HG02642 (cell line): ENCODE results near the gene CBLB.

Source experiments
- ATAC-seq: cut with Tn5 transposase; IDR thresholded peaks from one replicate; pipeline ENCODE4 v1.9.1; 2021; ENCODE audit warnings: mild to moderate bottlenecking; ENCODE audit not compliant: unreplicated experiment, poor library complexity

The CBLB gene

DNA sequence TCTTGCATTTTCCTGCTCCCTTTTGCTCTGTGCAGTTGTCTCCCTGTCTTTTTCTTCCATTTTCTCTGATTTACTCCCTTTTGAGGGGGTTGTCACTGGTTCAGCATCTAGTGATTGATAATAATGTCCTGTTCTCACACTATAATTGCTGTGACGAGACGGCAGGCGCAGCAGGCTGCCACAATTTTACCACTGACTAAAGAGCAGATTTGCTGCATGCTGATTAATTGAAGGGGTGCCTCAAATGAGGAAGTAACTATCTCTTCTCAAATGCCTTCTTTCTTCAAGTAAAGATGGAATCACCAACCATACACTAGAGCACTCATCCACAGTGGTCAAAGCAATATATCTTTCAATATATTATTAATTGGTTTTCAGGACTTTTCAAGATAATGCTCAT, 219.3 kb downstream of the CBLB start:
- no peak for ATAC-seq

DNA sequence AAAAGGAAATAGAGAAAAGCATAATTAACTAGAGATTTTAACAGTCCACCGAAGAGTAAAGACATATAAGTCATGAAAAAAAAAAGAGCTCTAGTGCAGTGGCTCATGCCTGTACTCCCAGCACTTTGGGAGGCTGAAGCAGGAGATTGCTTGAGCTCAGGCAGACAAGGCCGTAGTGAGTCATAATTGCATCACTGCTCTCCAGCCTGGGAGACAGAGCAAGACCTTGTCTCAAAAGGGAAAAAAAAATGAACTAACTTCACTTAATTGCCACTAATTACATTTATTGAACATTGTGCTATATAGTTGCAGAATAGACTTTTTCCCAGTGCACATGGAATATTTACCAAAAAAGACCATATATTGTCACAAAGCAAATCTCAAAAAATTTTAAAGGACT, 221.8 kb downstream of the CBLB start:
- no peak for ATAC-seq

DNA sequence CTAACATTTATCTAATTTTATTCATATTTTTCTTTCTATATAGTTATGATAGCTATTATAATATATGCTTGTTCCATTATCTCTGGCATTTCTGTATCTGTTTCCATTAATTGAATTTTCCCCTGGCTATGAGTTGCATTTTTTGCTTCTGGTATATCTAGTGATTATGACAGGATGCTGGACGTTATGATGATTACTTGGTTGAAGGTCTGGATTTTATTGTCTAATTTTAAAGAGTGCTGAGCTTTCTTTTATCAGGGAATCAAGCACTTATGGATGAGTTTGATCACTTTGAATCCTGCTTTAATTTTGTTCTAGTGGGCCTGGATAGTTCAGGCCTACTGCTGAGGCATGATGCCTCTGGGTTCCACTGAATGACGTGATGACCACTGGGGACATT, 229.7 kb downstream of the CBLB start:
- ATAC-seq: no peak

DNA sequence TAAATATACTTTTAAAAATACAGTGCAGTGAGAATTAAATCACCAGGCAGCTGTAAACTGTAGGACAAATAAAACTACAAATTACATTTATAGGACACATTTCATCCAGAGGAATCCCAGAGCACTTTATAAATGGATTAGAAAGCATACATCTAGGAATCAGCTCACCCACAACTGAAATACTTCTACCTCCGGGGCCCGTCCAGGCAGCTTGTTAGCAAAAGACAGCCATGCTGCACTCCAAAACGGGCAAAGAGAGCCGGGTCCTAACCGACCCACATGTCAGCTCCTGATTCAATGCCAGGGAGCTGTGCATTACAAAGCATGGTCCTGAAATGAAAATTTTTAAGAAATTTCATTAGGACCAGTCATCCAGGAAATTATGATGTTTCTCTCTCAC, 234.1 kb downstream of the CBLB start:
- no peak for ATAC-seq

DNA sequence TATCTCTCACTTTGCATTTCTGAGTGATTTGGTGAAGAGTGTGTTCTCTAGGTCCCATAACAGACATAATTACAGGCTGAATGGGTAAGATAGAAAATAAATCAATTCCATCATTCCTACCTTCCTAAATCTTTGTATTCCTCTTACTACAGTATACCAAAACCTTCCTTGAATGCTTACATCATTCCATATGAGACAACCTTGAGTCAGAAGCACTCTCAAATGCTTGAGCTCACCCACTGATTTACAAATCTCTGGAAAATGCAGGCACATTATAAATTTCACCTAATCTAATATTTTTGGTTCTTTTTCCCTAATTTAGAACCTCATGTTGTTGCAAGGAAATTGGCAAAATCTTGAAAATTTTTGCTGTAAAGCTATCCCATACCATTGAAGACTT, 239.1 kb downstream of the CBLB start:
- no peak for ATAC-seq

DNA sequence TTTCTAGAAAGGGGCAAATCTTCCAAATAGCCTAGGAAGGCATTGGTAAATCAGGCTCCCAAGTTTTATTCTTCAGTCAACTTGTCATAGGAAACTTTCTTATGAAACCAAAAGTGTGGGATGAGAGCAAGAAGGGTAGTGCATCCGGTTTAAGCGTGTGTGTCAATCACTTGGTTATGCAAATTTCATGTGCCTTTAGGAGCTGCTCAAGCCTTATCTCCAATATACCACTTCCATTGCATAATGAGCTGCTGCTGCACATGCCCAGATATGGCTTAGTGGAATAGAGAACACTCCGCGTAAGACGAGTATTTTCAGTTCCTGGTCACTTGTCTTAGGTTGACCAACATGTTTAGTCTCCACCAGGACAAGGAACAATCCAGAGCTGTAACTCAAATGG, 242.1 kb downstream of the CBLB start:
- no peak for ATAC-seq

DNA sequence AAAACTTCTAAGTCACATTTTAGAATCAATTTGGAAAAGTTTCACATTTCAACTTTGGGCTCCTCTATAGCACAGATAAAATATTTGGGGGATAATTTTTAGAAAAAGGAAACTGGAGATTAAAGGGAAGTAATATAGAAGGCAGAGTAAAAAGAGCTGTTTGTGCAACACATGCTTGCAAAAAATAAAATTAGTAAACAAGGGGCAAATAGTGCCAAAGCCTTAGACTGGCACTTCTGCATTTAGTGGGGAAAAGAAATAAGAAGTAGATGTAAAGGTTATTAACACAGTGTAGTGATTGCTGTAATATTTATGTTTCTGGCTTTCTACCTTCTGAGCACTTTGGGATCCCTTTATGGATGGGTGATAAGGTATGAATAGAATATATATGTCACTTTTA, 246.6 kb downstream of the CBLB start:
- no peak for ATAC-seq

DNA sequence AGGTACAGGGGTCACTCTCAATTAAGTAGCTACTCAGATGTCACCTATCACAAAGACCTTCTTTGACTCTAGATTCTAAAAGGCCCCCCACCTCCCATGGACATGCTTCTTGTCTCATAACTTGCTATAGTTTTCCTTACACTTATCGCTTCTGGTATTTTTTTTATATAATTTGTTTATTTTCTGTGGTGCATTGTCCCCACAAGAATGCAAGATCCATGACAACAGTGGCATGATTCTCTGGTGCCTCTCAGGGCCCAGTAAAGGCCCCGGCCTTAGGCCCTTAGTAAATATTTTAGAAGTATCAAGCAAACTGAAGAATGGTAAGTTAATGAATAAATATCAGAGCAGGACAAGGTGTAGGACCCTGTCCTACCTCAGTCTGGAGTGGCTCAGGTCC, 248.6 kb downstream of the CBLB start:
- no peak for ATAC-seq

DNA sequence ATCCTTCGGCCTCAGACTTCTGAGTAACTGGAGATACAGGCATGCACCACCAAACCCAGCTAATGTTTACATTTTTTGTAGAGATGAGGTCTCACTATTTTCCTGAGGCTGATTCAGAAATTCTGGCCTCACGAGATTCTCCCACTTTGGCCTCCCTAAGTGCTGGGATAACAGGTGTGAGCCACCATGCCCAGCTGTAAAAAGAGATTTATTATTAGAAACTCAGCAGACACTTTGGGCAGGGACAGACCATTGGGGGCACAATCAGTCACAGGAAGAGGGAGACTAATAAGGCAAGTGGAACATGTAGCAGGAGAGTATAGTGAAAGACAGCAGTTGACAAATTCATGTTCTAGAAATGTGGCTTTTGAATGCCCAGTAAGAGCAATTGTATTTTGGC, 249.2 kb downstream of the CBLB start:
- no peak for ATAC-seq

DNA sequence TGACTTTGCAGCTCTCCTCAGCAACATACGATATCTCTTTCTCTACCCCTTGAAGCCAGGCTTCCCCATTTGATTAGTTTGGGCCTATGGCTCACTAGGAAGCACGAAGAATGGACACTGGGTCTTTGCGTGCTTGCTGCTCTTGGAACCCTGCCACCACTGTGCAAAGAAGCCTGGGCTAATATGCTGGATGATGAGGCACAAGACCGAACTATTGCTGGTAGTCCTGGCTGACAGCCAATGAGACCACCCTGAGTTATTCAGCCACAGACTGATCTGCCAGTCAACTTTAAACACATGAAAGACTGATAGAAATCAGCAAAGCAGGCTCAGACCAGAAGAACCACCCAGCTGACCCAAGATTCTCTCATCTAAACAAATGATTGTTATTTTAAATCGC, 250.3 kb downstream of the CBLB start:
- no peak for ATAC-seq

DNA sequence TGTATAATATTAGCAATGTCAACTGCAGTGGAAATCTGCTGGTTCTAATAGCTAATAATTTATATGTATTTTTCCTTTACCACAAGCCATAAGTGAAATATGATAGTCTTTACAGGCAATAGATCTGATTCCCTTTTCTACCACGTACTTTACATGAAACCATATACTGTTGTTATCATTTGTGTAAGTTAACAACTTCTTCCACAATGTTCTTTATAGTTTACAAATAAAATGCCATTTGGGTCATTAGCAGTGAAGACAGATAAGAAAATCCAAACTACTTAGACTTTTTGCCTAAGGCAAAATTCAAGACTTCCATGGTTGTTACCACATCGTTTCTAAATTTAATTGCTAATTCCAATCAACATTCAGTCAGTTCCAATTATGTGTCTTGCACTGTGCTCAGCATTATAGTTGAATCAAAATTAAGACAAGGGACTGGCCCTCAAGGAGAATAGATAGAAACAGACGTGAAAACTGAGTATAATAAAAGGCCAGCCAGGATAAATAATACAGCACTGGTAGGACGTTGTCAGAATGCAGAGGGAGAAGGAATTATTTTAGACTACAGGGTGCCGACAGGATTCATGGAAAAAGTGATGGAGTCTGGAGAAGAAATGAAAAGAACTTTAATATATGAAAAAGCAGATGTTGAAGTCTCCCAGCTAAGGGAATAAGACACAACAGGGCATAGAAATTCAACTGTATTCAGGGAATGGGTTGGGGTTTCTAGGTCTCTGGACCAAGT, 252.3 kb downstream of the CBLB start:
- ATAC-seq: no peak

DNA sequence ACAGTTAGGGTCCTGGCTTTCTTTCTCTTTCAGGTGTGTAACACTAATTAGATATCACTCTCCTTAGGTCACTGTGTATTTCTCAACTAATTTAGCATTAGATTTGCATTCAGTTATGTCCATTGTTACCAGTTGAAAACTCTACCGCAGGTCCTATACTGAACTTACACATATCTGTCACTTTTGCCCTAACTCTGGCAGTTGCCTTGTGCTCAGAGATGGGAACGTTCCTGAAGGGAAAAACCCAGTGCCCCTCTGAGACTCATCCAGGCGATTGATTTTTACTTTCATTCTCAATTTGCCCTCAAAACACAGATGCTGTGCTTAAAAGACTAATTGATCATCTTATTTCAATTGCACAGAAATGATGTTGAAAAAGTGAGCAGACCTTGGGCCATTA, 253.0 kb downstream of the CBLB start:
- no peak for ATAC-seq

DNA sequence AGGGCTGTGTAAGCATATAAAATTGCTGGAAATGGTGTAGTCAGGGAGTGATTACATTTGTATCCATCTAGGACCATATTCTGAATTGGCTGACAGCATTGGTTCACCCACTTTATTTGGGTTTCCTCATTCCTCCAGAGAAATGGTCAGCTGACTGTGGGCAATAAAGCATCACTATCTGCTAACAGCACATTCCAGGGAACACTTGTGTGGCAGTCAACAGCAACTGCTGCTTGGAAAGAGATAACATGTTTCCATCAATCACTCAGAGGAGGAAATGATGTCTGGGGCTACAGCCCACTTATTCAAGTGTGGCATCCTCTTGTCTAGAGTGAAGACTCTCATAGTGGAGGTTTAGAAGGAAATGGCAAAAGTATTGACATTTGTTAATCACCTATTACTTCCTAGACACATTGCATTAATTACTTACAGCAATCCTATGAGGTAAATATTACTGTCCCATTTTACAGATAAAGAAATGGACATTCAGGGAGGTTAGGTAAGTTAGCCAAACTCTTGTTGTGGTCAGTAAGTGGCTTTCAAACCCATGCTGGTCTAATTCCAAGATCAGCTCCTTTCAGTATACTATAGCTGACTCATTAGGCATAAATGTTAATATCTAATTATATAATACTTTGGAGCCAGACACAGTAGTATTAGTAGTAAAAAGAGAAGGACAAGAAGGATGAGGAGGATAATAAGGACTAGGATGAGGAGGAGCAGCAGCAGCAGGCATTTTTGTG, 254.4 kb downstream of the CBLB start:
- no peak for ATAC-seq

DNA sequence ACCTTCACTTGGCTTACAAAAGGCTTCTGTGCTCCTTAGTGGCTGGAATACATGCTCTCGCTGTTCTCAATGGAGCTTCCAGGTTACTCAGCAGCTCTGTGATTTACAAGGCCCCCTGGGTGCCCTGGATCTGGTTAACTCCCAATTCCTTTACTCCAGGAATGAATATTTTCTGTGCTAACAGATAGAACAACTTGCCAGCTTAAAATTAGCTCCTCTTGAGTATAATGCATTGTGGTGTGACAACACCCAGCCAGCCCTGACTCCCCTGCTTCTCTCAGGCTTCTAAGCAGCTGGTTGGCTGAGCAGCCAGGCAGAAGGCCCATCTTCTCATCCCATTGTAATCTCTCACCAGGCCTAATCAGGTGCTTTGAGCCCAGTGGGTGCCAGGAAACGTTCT, 255.7 kb downstream of the CBLB start:
- no peak for ATAC-seq

DNA sequence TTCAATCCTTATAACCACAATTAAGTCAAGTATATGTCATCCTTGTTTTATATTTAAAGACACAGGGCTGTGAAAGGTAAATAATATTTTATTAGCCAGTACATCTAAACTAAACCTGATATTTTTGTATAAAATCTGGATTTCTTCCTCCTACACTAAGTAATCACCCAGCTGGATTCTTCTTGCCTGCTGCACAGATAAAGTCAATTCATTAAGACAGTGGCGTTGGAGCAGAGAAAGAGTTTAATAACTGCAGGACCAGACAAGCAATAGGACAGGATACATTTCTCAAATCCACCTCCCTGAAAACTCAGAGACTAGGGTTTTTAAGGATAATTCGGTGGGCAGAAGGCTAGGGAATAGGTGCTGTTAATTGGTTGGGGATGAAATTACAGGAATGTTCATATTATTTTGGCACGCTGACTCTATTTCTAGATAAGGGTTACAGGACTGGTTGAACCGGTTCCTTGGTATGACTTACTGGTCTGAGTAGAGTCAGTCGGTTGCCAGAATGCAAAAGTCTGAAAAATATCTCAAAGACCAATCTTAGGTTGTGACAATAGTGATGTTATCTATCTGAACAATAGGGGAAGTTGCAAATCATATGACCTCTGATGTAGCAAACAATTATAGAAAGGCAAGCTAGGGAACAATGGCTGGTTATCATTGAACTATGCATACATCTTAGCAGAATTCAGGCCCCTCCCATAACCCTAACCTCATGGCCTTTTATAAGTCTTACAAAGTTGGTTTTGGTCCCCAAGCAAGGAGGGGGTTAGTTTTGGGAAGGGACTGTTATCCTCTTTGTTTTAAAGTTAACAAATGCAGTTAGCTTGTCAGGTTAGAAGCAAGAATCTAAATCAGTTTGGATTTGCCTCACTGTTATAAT, 257.3 kb downstream of the CBLB start:
- ATAC-seq: no peak

DNA sequence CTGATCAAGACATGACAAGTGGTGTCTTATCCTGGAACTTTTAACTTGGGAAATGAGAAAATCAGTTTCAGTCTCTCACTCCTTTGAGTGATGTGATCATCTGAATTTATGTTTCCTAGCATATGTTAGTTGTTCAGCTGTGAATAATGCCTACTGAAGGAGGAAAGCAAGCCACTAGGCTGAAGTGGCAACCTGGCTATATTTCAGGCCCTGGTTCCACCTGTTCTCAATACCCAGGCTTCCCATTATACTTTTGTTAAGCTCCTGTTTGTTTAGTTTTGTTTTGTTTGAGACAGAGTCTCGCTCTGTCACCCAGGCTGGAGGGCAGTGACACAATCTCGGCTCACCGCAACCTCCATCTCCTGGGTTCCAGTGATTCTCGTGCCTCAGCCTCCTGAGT, 258.3 kb downstream of the CBLB start:
- ATAC-seq: no peak

DNA sequence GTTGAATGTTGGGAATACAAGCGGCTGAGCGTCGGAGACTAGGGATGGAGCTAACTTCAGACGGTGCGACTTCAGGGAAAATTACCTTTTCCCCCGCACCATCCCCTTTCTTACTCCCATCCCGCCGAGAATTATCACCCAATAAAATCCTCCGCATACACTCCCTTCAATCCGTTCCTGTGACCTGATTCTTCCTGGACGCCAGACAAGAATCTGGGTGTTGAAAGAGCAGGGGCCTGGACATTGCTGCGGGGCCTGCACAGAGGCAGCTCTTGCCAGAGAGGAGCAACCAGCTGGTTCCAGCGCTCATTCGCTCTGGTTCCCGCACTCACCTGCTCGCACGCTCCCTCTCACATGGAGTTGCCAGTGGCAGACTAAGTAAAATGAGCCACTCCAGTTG, 260.2 kb downstream of the CBLB start:
- ATAC-seq: no peak

DNA sequence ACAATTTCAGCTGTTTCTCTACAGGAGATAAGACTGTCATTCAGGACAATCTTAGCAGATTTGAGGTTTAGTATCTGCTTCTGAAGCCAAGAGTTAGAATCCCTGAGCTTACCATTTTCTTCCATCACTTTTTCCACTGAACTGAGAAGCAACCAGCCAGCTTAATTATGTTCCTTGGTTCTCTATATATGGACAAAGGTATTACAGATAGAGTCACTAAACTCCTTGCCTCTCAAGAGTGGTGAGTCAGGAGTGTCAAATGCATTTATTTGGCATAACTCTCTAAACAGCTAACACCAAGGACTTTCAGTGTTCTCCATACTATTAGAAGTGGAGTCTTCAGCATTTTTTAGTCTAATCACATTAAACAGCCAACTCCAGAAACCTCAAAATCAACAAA, 262.8 kb downstream of the CBLB start:
- no peak for ATAC-seq
